Transverse colon (tissue), 4 donors: ENCODE data around the gene RAX. TPM values are rescaled to one million over a fixed set of nuclear protein-coding genes. Genes with fewer than 3 reads are reported as not detected.

Source experiments
- DNase-seq: peaks from one replicate; pipeline ENCODE4 v3.0.0-alpha.2; 2019
- H3K27ac ChIP-seq, 4 donors: fragments of 200-600 bp; sonication (generic); 2 replicates each; pipeline ENCODE4 v1.5.1; 2016 to 2018; ENCODE audit warnings: inconsistent platforms in 4 of 4
- H3K27me3 ChIP-seq: fragments of 200-600 bp; sonication (generic); 2 replicates; pipeline ENCODE4 v1.5.1; 2017; ENCODE audit warnings: inconsistent platforms
- H3K36me3 ChIP-seq, 4 donors: fragments of 200-600 bp; sonication (generic); 2 replicates each; pipeline ENCODE4 v1.5.1; 2017 to 2019; ENCODE audit warnings: inconsistent platforms in 4 of 4
- H3K4me1 ChIP-seq, 4 donors: fragments of 200-600 bp; sonication (generic); 2 replicates each; pipeline ENCODE4 v1.5.1; 2017 to 2020; ENCODE audit warnings: inconsistent platforms in 4 of 4
- H3K4me3 ChIP-seq, 4 donors: fragments of 200-600 bp; sonication (generic); 1 replicate in 1 of 4; 2 replicates in 3 of 4; pipeline versions ENCODE4 v1.5.1 to v1.6.1; 2017 to 2019; ENCODE audit warnings: inconsistent platforms in 4 of 4
- H3K9me3 ChIP-seq, 2 donors: fragments of 200-600 bp; sonication (generic); 2 replicates each; pipeline ENCODE4 v1.5.1; 2017 to 2019; ENCODE audit warnings: inconsistent platforms in 2 of 2
- CTCF ChIP-seq, 5 experiments: fragments of 200-600 bp in 3 of 5; fragments of 450-650 bp in 2 of 5; sonication (generic) in 3 of 5; IDR thresholded peaks; 1 replicate in 2 of 5; 2 replicates in 3 of 5; pipeline ENCODE4 v1.5.1; 2016 to 2017; ENCODE audit warnings: antibody characterized with exemption in 5 of 5, inconsistent platforms in 3 of 5, mild to moderate bottlenecking in 2 of 5, moderate library complexity in 1 of 5
- EP300 ChIP-seq: sonication (generic); formaldehyde crosslinking; IDR thresholded peaks from one replicate; pipeline ENCODE4 v1.6.1; 2017; ENCODE audit warnings: antibody characterized with exemption, low read depth
- POLR2A ChIP-seq: fragments of 450-650 bp; IDR thresholded peaks from one replicate; pipeline ENCODE4 v1.6.1; 2016; ENCODE audit warnings: antibody characterized with exemption, mild to moderate bottlenecking, moderate library complexity
- POLR2AphosphoS5 ChIP-seq, 3 donors: sonication (generic); formaldehyde crosslinking; IDR thresholded peaks; one replicate each; pipeline ENCODE4 v1.6.1; 2016; ENCODE audit warnings: antibody characterized with exemption in 3 of 3
- WGBS, 2 donors: methylation state at CpG; one replicate each; pipeline ENCODE4 v1.1.5; 2018; ENCODE audit warnings: low coverage in 1 of 2; 5-methylcytosine and 5-hydroxymethylcytosine counted together
- in situ Hi-C, 4 donors: fragments of 200-750 bp; cut with MboI; loops; one replicate each; pipeline versions ENCODE4 v1.15.0 to v1.15.1; 2017; ENCODE audit warnings: low sequenced_read_pairs in 3 of 4, low pct_ligation_motif_present in 1 of 4, low pct_unique_long_range_greater_than_20kb in 1 of 4
- intact Hi-C: fragments of 100-400 bp; cut with DNase I; formaldehyde crosslinking; loops from one replicate; pipeline ENCODE4 v1.15.1; 2023; ENCODE audit warnings: low total_unique reads
- total RNA-seq, 4 donors: library from RNA; depleted of rRNA; stranded (reverse); fragments of >200 nt; gene quantifications; one replicate each; pipeline ENCODE4 v1.1.0, GENCODE V29; 2016

The RAX gene
- total RNA-seq, 4 donors from 2014 or later = not detected

- intact Hi-C loops (no loop called here), in situ Hi-C loops (no loop called here)
- no peak overlapping the region for H3K27ac ChIP-seq
- no peak overlapping the region for H3K4me3 ChIP-seq
- H3K4me1 ChIP-seq = peaks cover 0 to 15% (median 11%) of the 10 kb centered on the region in 4 donors
- no peak for DNase-seq
- peaks cover 95% of the 10 kb centered on the region for H3K27me3 ChIP-seq
- WGBS, 2 donors = 19 to 22% methylated on average over 3 to 10 of the region's 10 CpGs
- H3K9me3 ChIP-seq = no peaks in the 10 kb centered on the region
- no peak for TF ChIP-seq POLR2AphosphoS5 (IDR thresholded peaks at IDR 0.05)
- no peak for TF ChIP-seq EP300
- no peak for TF ChIP-seq POLR2A
- TF ChIP-seq CTCF (IDR thresholded peaks at IDR 0.05) = no peak
- H3K36me3 ChIP-seq = no peaks in the 10 kb centered on the region
These were observed 6.3 kb downstream of the RAX start for GRCh38 chr18:59266886-59267502.

GRCh38 chr18:59266459-59266858 lies 6.8 kb downstream of the RAX start:
- 22% methylated on average over 1 of the region's 1 CpG for WGBS, 2 donors
- Histone ChIP-seq H3K4me3 (no peak overlapping the region), H3K27ac (no peak overlapping the region), H3K36me3 (no peaks in the 10 kb centered on the region), H3K4me1 (peaks cover 0 to 15% (median 11%) of the 10 kb centered on the region in 4 donors), H3K27me3 (peaks cover 90% of the 10 kb centered on the region), H3K9me3 (no peaks in the 10 kb centered on the region)
- intact Hi-C loops (no loop called here), in situ Hi-C loops (no loop called here)
- DNase-seq = no peak
- TF ChIP-seq POLR2A (no peak), POLR2AphosphoS5 (IDR thresholded peaks at IDR 0.05) (no peak), CTCF (IDR thresholded peaks at IDR 0.05) (no peak), EP300 (no peak)

- DNase-seq = no peak
- H3K27me3 ChIP-seq = peaks cover 85% of the 10 kb centered on the region
- H3K4me3 ChIP-seq = no peak overlapping the region
- H3K4me1 ChIP-seq = peaks cover 0 to 15% (median 11%) of the 10 kb centered on the region in 4 donors
- H3K36me3 ChIP-seq = no peaks in the 10 kb centered on the region
- 0 to 30% methylated on average over 1 to 12 of the region's 12 CpGs for WGBS, 2 donors
- no peaks in the 10 kb centered on the region for H3K9me3 ChIP-seq
- in situ Hi-C loops (no loop called here), intact Hi-C loops (no loop called here)
- H3K27ac ChIP-seq = no peak overlapping the region
- TF ChIP-seq POLR2A = no peak
- no peak for TF ChIP-seq CTCF (IDR thresholded peaks at IDR 0.05)
- TF ChIP-seq EP300 = no peak
- TF ChIP-seq POLR2AphosphoS5 (IDR thresholded peaks at IDR 0.05) = no peak
These were observed 7.3 kb downstream of the RAX start for GRCh38 chr18:59265974-59266369.

GRCh38 chr18:59265246-59265973 lies 7.8 kb downstream of the RAX start:
- no peak for TF ChIP-seq POLR2A
- no peak for TF ChIP-seq EP300
- no peak for TF ChIP-seq CTCF (IDR thresholded peaks at IDR 0.05)
- no peak for TF ChIP-seq POLR2AphosphoS5 (IDR thresholded peaks at IDR 0.05)
- peaks cover 0 to 15% (median 11%) of the 10 kb centered on the region in 4 donors for H3K4me1 ChIP-seq
- H3K36me3 ChIP-seq = no peaks in the 10 kb centered on the region
- intact Hi-C loops = no loop called here
- H3K27me3 ChIP-seq = peaks cover 79% of the 10 kb centered on the region
- WGBS, 2 donors = 14% methylated on average over 37 of the region's 38 CpGs; no CpG with 5 or more reads in 1 of the 2 donors
- DNase-seq = no peak
- no peaks in the 10 kb centered on the region for H3K9me3 ChIP-seq
- in situ Hi-C loops = no loop called here
- H3K27ac ChIP-seq = no peak overlapping the region
- peak overlapping the region in 1 of 4 donors; percentile 29 for H3K4me3 ChIP-seq
